ENCODE results near the gene MRTFB.

Gene MRTFB

DNA sequence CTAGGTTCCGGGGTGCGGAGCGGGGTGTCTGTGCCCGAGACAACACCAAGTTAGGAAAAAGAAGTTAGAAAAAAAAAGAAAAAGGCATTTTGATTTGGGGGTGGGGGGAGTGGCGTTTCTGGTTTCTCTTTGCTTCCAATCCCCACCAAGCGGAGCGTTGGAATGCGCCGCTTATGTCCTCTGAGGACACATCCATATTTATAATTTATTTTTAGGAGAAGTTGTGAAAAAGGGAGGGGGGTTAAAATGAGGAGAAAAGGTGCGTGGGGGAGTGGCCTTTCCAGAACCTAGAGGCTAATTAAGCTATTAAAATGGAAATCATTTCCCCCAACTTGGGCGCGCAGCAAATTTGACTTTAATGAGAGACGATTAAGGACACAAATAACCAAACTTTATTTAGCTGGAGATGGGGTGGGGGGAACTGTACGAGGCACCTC is 232.1 kb downstream of the MRTFB start:
- peak overlapping the region; percentile 91 for H3K4me2 ChIP-seq (ENCODE audit: low read depth, low read length)
- H3K79me2 ChIP-seq (ENCODE audit: low read length), result peaks cover 61% of the 10 kb centered on the region
- H3K4me1 ChIP-seq (ENCODE audit: low read length), result no peaks in the 10 kb centered on the region; the same call in 1 of the 2 replicates
- H4K20me1 ChIP-seq (ENCODE audit: insufficient read depth, low read length), result no peaks in the 10 kb centered on the region
- H3K27me3 ChIP-seq (replicated peaks; ENCODE audit: insufficient read depth, low read length), result no peaks in the 10 kb centered on the region
- DNase-seq, result no peak
- no peaks in the 10 kb centered on the region for H3K9me2 ChIP-seq (replicated peaks; ENCODE audit: insufficient read depth, low read length)
- H3K36me3 ChIP-seq (replicated peaks; ENCODE audit: insufficient read depth, low read length), result no peaks in the 10 kb centered on the region
- H3K9ac ChIP-seq (ENCODE audit: low read length), result peak overlapping the region; percentile 78; the same call in 1 of the 2 replicates
- H3K27ac ChIP-seq (ENCODE audit: low read length), result no peak overlapping the region
- peaks cover 8% of the 10 kb centered on the region for H3F3A ChIP-seq (ENCODE audit: insufficient read depth, low read length)
- H3K4me3 ChIP-seq (ENCODE audit: low read length), result peak overlapping the region; percentile 89
- TF ChIP-seq EZH2phosphoT487 (IDR thresholded peaks at IDR 0.05; ENCODE audit: low read length), result no peak
- no peak for TF ChIP-seq EZH2 (optimal IDR thresholded peaks at IDR 0.05; ENCODE audit: low read depth, low read length)
- TF ChIP-seq, protein P1, sequence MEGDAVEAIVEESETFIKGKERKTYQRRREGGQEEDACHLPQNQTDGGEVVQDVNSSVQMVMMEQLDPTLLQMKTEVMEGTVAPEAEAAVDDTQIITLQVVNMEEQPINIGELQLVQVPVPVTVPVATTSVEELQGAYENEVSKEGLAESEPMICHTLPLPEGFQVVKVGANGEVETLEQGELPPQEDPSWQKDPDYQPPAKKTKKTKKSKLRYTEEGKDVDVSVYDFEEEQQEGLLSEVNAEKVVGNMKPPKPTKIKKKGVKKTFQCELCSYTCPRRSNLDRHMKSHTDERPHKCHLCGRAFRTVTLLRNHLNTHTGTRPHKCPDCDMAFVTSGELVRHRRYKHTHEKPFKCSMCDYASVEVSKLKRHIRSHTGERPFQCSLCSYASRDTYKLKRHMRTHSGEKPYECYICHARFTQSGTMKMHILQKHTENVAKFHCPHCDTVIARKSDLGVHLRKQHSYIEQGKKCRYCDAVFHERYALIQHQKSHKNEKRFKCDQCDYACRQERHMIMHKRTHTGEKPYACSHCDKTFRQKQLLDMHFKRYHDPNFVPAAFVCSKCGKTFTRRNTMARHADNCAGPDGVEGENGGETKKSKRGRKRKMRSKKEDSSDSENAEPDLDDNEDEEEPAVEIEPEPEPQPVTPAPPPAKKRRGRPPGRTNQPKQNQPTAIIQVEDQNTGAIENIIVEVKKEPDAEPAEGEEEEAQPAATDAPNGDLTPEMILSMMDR (IDR thresholded peaks at IDR 0.05; ENCODE audit: low read length), result no peak
- no peak overlapping the region for H2AFZ ChIP-seq (ENCODE audit: low read length)
- no peaks in the 10 kb centered on the region for H3K9me3 ChIP-seq (replicated peaks; ENCODE audit: insufficient read depth, low read length)

DNA sequence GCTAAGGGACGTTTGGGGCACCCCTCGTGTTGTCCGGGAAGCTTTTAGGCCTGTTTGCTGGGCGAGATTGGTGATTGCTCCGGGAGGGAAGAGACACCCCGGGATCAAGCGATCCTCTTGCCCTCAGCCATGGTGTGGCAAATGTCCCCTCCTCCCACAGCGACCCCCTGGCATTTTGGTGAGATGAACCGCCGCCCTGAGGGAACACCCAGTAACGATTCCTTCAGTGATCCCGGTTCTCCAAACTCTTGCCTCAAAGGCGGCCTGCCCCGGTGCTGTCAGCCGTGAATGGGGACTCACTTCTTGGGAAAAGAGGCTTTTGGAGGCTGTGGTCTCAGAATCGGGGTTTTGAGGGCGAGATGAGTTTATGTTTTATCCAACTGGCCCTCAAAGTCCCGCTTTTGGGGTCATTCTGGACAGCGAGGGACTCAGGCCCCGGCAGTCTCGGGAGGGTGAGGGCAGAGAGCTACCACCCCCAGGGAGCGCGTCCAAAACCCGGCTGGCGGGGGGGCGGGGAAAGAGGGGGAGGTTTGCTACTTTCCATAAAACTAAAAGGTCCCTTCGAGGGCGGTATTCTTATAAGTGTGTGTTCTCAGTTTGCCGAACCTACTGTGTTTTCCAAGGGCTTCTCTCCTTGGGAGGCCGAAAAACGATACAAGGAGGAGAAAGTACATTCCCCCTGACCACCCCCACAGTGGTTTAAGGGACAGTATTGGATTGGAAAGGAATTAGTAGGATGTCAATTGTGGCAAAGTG is 232.7 kb downstream of the MRTFB start:
- Histone ChIP-seq H3K9ac (ENCODE audit: low read length) (peak overlapping the region; percentile 78; the same call in 1 of the 2 replicates), H3K27me3 (replicated peaks; ENCODE audit: insufficient read depth, low read length) (no peaks in the 10 kb centered on the region), H3F3A (ENCODE audit: insufficient read depth, low read length) (peaks cover 8% of the 10 kb centered on the region), H3K79me2 (ENCODE audit: low read length) (peaks cover 67% of the 10 kb centered on the region), H4K20me1 (ENCODE audit: insufficient read depth, low read length) (no peaks in the 10 kb centered on the region), H3K4me1 (ENCODE audit: low read length) (no peaks in the 10 kb centered on the region; the same call in 1 of the 2 replicates), H3K9me2 (replicated peaks; ENCODE audit: insufficient read depth, low read length) (no peaks in the 10 kb centered on the region), H3K27ac (ENCODE audit: low read length) (no peak overlapping the region), H2AFZ (ENCODE audit: low read length) (no peak overlapping the region), H3K9me3 (replicated peaks; ENCODE audit: insufficient read depth, low read length) (no peaks in the 10 kb centered on the region), H3K4me2 (ENCODE audit: low read depth, low read length) (peak overlapping the region; percentile 91), H3K4me3 (ENCODE audit: low read length) (peak overlapping the region; percentile 89), H3K36me3 (replicated peaks; ENCODE audit: insufficient read depth, low read length) (no peaks in the 10 kb centered on the region)
- DNase-seq, result no peak
- TF ChIP-seq EZH2 (optimal IDR thresholded peaks at IDR 0.05; ENCODE audit: low read depth, low read length) (no peak), EZH2phosphoT487 (IDR thresholded peaks at IDR 0.05; ENCODE audit: low read length) (no peak)
- TF ChIP-seq, protein P1 (IDR thresholded peaks at IDR 0.05; ENCODE audit: low read length), result no peak

DNA sequence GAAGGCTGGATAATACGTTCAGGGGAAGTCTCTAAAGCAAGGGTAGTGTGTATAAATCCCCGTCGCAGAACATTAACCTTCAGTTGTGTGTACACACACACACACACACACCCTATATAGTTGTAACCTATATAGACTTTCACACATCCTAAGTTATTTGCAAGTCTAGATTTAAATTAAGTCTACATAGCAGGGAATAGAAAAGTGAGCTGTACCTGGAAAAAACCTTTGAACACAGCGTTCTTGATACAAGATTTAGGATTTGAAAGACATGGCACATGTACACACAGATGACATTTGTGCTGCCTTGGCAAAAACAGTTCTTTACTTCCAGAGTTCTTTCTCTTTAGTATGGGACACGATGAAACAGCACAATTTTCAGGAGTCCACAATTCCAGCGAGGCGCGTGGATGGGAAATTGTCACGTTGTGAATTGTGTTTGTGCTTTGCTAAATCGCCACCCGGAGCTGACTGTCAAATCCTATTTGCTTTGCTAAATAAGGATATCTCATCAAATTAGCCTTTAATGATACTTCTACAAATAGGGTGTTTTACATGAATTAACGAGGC is 233.9 kb downstream of the MRTFB start:
- TF ChIP-seq, protein P1 (IDR thresholded peaks at IDR 0.05; ENCODE audit: low read length), result no peak
- no peak for TF ChIP-seq EZH2 (optimal IDR thresholded peaks at IDR 0.05; ENCODE audit: low read depth, low read length)
- TF ChIP-seq EZH2phosphoT487 (IDR thresholded peaks at IDR 0.05; ENCODE audit: low read length), result no peak
- no peaks in the 10 kb centered on the region for H3K27me3 ChIP-seq (replicated peaks; ENCODE audit: insufficient read depth, low read length)
- no peak overlapping the region for H2AFZ ChIP-seq (ENCODE audit: low read length)
- DNase-seq, result no peak
- no peaks in the 10 kb centered on the region; the same call in 1 of the 2 replicates for H3K36me3 ChIP-seq (replicated peaks; ENCODE audit: insufficient read depth, low read length)
- H3K79me2 ChIP-seq (ENCODE audit: low read length), result peaks cover 78% of the 10 kb centered on the region
- H3K4me3 ChIP-seq (ENCODE audit: low read length), result no peak overlapping the region
- no peaks in the 10 kb centered on the region for H4K20me1 ChIP-seq (ENCODE audit: insufficient read depth, low read length)
- H3F3A ChIP-seq (ENCODE audit: insufficient read depth, low read length), result peaks cover 8% of the 10 kb centered on the region
- H3K9ac ChIP-seq (ENCODE audit: low read length), result no peak overlapping the region
- no peak overlapping the region for H3K27ac ChIP-seq (ENCODE audit: low read length)
- H3K9me3 ChIP-seq (replicated peaks; ENCODE audit: insufficient read depth, low read length), result no peaks in the 10 kb centered on the region
- H3K9me2 ChIP-seq (replicated peaks; ENCODE audit: insufficient read depth, low read length), result no peaks in the 10 kb centered on the region
- H3K4me2 ChIP-seq (ENCODE audit: low read depth, low read length), result no peak overlapping the region
- no peaks in the 10 kb centered on the region; the same call in 1 of the 2 replicates for H3K4me1 ChIP-seq (ENCODE audit: low read length)
